B cell (primary cell): ENCODE measurements around the gene SSBP3. TPM values are rescaled to one million over a fixed set of nuclear protein-coding genes. Genes with fewer than 3 reads are reported as not detected.

ENCODE experiments used
- ATAC-seq: fragments of 200-7000 bp; cut with Tn5 transposase; one replicate; pipeline ENCODE4 v1.10.0; 2021; ENCODE audit warnings: low read depth, mild to moderate bottlenecking, moderate number of reproducible peaks, moderate library complexity
- CTCF ChIA-PET: fragments of 350-600 bp; sonication (Branson Sonifier 250); formaldehyde crosslinking; loops from one replicate; lab custom pipeline; 2021; ENCODE audit warnings: antibody characterized with exemption, inconsistent platforms; lab: Charles Lee
- POLR2A ChIA-PET: fragments of 350-600 bp; sonication (Branson Sonifier 250); formaldehyde crosslinking; loops from one replicate; lab custom pipeline; 2021; ENCODE audit warnings: antibody characterized with exemption; lab: Charles Lee
- DNase-seq: peaks from one replicate; pipeline ENCODE4 v3.0.0; 2013
- H2AFZ ChIP-seq: 2 replicates; pipeline ENCODE4 v1.6.1; 2012; ENCODE audit warnings: mild to moderate bottlenecking, low read depth, low read length; ENCODE audit not compliant: insufficient read depth, poor library complexity, severe bottlenecking
- H3K27ac ChIP-seq, 2 donors: 1 replicate in 1 of 2; 2 replicates in 1 of 2; pipeline ENCODE4 v1.5.1; 2012 to 2013; ENCODE audit warnings: low read length in 2 of 2, mild to moderate bottlenecking in 2 of 2, moderate library complexity in 1 of 2
- H3K27me3 ChIP-seq, 4 experiments: fragments of 200-600 bp in 1 of 4; sonication (generic) in 1 of 4; replicated peaks in 1 of 4; 1 replicate in 2 of 4; 2 replicates in 2 of 4; pipeline versions ENCODE4 v1.6.1 to v1.7.0; 2013 to 2016; ENCODE audit warnings: low read length in 3 of 4, mild to moderate bottlenecking in 2 of 4, mixed read lengths in 1 of 4, moderate library complexity in 1 of 4; ENCODE audit not compliant: insufficient read depth in 4 of 4, control insufficient read depth in 3 of 4; ENCODE audit errors: control extremely low read depth in 1 of 4
- H3K36me3 ChIP-seq, 2 experiments: replicated peaks in 1 of 2; 1 replicate in 1 of 2; 2 replicates in 1 of 2; pipeline versions ENCODE4 v1.6.1 to v1.7.1; 2013; ENCODE audit warnings: low read length in 1 of 2; ENCODE audit not compliant: insufficient read depth in 2 of 2, control insufficient read depth in 1 of 2; ENCODE audit errors: control extremely low read depth in 1 of 2, extremely low read depth in 1 of 2
- H3K4me1 ChIP-seq, 2 donors: fragments of 200-600 bp in 1 of 2; sonication (generic) in 1 of 2; 1 replicate in 1 of 2; 2 replicates in 1 of 2; pipeline versions ENCODE4 v1.5.1 to v1.6.1; 2013 to 2017; ENCODE audit warnings: low read length in 2 of 2; ENCODE audit not compliant: control insufficient read depth in 2 of 2, insufficient read depth in 2 of 2
- H3K4me2 ChIP-seq: replicated peaks from 2 replicates; pipeline ENCODE3; 2012; ENCODE audit warnings: mild to moderate bottlenecking, low read depth, low read length; ENCODE audit not compliant: poor library complexity, severe bottlenecking
- H3K4me3 ChIP-seq, 5 experiments: fragments of 200-600 bp in 1 of 5; sonication (generic) in 1 of 5; 1 replicate in 3 of 5; 2 replicates in 2 of 5; pipeline versions ENCODE4 v1.5.1 to v1.7.0; 2011 to 2016; ENCODE audit warnings: low read length in 4 of 5, mild to moderate bottlenecking in 4 of 5, low read depth in 2 of 5, control low read depth in 1 of 5, moderate library complexity in 1 of 5; ENCODE audit not compliant: insufficient read depth in 1 of 5; ENCODE audit errors: control extremely low read depth in 1 of 5, extremely low read depth in 1 of 5
- H3K79me2 ChIP-seq: fragments of 200-600 bp; sonication (generic); one replicate; pipeline ENCODE4 v1.6.0; 2016; ENCODE audit warnings: low read length; ENCODE audit not compliant: control insufficient read depth, insufficient read depth
- H3K9ac ChIP-seq: fragments of 200-600 bp; sonication (generic); 2 replicates; pipeline ENCODE4 v1.6.1; 2017; ENCODE audit warnings: mild to moderate bottlenecking, low read length, moderate library complexity
- H3K9me3 ChIP-seq, 3 donors: one replicate each; pipeline versions ENCODE4 v1.6.1 to v1.7.1; 2013; ENCODE audit warnings: low read length in 2 of 3; ENCODE audit not compliant: control insufficient read depth in 2 of 3, insufficient read depth in 1 of 3; ENCODE audit errors: control extremely low read depth in 1 of 3
- H4K20me1 ChIP-seq: 2 replicates; pipeline ENCODE4 v1.6.0; 2012; ENCODE audit warnings: mild to moderate bottlenecking, low read length; ENCODE audit not compliant: insufficient read depth, control insufficient read depth, poor library complexity, severe bottlenecking
- H3K27ac Mint-ChIP-seq: one replicate; pipeline ENCODE4 v1.8.0; 2021; ENCODE audit warnings: mixed read lengths
- H3K27me3 Mint-ChIP-seq: one replicate; pipeline ENCODE4 v1.8.0; 2021; ENCODE audit warnings: mixed read lengths
- H3K4me1 Mint-ChIP-seq: one replicate; pipeline ENCODE4 v1.8.0; 2021; ENCODE audit warnings: mixed read lengths
- H3K4me3 Mint-ChIP-seq: one replicate; pipeline ENCODE4 v1.8.0; 2021; ENCODE audit warnings: mixed read lengths
- H3K9me3 Mint-ChIP-seq: one replicate; pipeline ENCODE4 v1.8.0; 2022; ENCODE audit warnings: mixed read lengths; ENCODE audit not compliant: insufficient read depth
- CTCF ChIP-seq: fragments of 200-600 bp; IDR thresholded peaks from one replicate; pipeline ENCODE4 v1.8.0; 2022; ENCODE audit warnings: antibody characterized with exemption, mild to moderate bottlenecking
- EZH2 ChIP-seq: IDR thresholded peaks from 2 replicates; pipeline ENCODE4 v1.6.1; 2012; ENCODE audit warnings: borderline replicate concordance, low read depth, mild to moderate bottlenecking, moderate library complexity, low read length; ENCODE audit not compliant: insufficient read depth, poor library complexity, severe bottlenecking
- WGBS: methylation state at CpG from one replicate; pipeline ENCODE4 v1.1.5; 2013; ENCODE audit warnings: missing lambda C conversion rate; ENCODE audit not compliant: insufficient coverage; 5-methylcytosine and 5-hydroxymethylcytosine counted together
- intact Hi-C: fragments of 100-400 bp; cut with micrococcal nuclease; formaldehyde crosslinking; loops from one replicate; pipeline ENCODE4 v1.10.0; 2022
- polyA plus RNA-seq: library from polyadenylated mRNA; depleted of rRNA; stranded (reverse); fragments of >200 nt; gene quantifications from 2 replicates; pipeline ENCODE4 v1.2.3, GENCODE V29; 2012
- total RNA-seq, 2 donors: library from RNA; stranded (reverse); fragments of 120-200 nt in 1 of 2; gene quantifications; 1 replicate in 1 of 2; 2 replicates in 1 of 2; pipeline versions ENCODE4 v1.2.3 to v1.2.4, GENCODE V29; 2013 to 2022

The SSBP3 gene
- total and polyA plus RNA-seq, 2 donors (not counting 1 experiment from before 2014, with no cell fraction given), result 16.9 to 30.7 TPM

DNA sequence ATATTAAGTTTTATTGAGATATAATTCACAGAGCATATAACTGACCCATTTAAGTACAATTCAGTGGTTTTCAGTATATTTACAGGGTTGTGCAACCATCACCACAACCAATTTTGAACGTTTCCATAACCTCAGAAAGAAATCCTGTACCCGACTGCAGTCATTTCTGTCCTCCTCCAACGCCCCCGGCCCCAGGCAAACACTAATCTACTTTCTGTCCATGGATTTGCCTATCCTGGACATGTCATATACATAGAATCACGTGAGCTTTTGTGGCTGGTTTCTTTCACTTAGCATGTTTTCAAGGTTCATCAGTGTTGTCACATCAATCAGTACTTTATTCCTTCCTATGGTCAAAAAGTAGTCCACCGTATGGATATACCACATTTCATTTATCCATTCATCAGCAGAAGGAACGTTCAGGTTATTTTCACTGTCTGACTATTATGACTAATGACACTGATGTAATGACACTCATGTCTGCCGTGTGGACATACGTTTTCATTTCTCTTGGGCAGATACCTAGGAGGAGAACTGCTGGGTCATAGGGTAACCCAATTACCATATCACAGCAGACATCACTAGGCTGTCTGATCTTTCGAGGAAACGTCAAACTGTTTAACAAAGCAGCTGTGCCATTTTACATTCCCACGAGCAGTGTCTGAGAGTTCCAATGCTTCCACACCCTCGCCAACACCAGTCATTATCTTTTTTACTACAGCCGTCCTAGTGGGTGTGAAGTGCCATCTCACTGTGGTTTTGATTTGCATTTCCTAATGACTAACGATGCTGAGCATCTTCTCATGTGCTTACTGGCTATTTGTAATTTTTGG lies 175.5 kb downstream of the SSBP3 start:
- H3K9ac ChIP-seq, result no peak overlapping the region
- WGBS, result 82% methylated on average over 5 of the region's 15 CpGs
- intact Hi-C loops, result no loop called here
- DNase-seq, result no peak
- no peak overlapping the region for H2AFZ ChIP-seq
- no peak overlapping the region for H3K4me3 ChIP-seq
- no peaks in the 10 kb centered on the region for H3K79me2 ChIP-seq
- Mint-ChIP-seq H3K27me3 (no peaks in the 10 kb centered on the region), H3K4me1 (peaks cover 2% of the 10 kb centered on the region), H3K27ac (no peak overlapping the region), H3K4me3 (no peak overlapping the region), H3K9me3 (no peaks in the 10 kb centered on the region)
- TF ChIP-seq EZH2 (no peak), CTCF (no peak)
- H3K4me1 ChIP-seq, result no peaks in the 10 kb centered on the region
- no peak overlapping the region for H3K27ac ChIP-seq
- POLR2A ChIA-PET, result no interaction called here
- CTCF ChIA-PET, result no interaction called here
- H4K20me1 ChIP-seq, result no peaks in the 10 kb centered on the region
- no peak for ATAC-seq
- H3K4me2 ChIP-seq, result no peak overlapping the region
- H3K9me3 ChIP-seq, result no peaks in the 10 kb centered on the region
- H3K36me3 ChIP-seq, result no peaks in the 10 kb centered on the region
- H3K27me3 ChIP-seq, result no peaks in the 10 kb centered on the region

GRCh38 chr1:54229281-54229891 lies 176.8 kb downstream of the SSBP3 start:
- no peak overlapping the region for H2AFZ ChIP-seq
- H3K27me3 ChIP-seq, result no peaks in the 10 kb centered on the region
- H3K4me1 ChIP-seq, result no peaks in the 10 kb centered on the region
- H3K9ac ChIP-seq, result no peak overlapping the region
- no peak overlapping the region for H3K4me2 ChIP-seq
- no peak overlapping the region for H3K27ac ChIP-seq
- no peaks in the 10 kb centered on the region for H3K9me3 Mint-ChIP-seq
- no peak for TF ChIP-seq CTCF
- no peak for TF ChIP-seq EZH2
- no peaks in the 10 kb centered on the region for H3K36me3 ChIP-seq
- H3K4me3 ChIP-seq, result no peak overlapping the region
- no peak overlapping the region for H3K4me3 Mint-ChIP-seq
- ChIA-PET CTCF (no interaction called here), POLR2A (no interaction called here)
- H3K9me3 ChIP-seq, result no peaks in the 10 kb centered on the region
- H4K20me1 ChIP-seq, result no peaks in the 10 kb centered on the region
- DNase-seq (no peak), ATAC-seq (no peak)
- peaks cover 2% of the 10 kb centered on the region for H3K4me1 Mint-ChIP-seq
- no peaks in the 10 kb centered on the region for H3K79me2 ChIP-seq
- no peak overlapping the region for H3K27ac Mint-ChIP-seq
- WGBS, result 82% methylated on average over 10 of the region's 11 CpGs
- H3K27me3 Mint-ChIP-seq, result no peaks in the 10 kb centered on the region
- intact Hi-C loops, result no loop called here
